ENCODE results near the gene NUDT16L1.
"Not testable (repeated sequence)": the region's sequence is repeated elsewhere in the genome, so short reads cannot be mapped to it uniquely, and the experiment has no call there.

Gene NUDT16L1

DNA sequence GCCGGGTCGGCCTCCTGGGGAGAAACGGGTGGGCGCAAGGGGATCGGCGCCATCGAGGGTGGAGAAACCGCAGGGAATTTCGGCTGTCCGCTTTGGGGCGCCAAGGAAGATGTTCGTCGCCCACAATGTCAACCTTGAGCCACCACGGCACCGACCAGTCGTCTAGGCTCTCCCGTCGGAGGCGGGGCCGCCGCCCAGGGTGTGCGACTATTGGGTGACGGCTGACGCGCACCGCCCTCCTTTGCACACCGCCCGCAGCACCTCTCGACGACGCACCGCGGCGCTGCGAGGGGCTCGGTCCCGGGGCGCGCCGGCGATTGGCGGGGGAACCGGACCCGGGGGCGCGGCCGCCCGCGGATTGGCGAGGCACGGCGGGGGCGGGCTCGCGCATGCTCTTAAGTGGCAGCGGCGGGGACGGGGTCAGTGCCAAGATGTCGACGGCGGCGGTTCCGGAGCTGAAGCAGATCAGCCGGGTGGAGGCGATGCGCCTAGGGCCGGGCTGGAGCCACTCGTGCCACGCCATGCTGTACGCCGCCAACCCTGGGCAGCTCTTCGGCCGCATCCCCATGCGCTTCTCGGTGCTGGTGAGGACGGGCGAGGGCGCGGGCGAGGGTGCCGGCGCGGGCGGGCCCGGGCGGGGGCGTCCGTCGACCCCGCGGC lies at the start of gene NUDT16L1:
Gene NUDT16L1 (plus strand): TSS at position 267 of the 660 bp plus-strand sequence. CDS start 165 bp downstream, at position 432.
- peak within 1 kb of the TSS; percentile 83 for H3K4me3 ChIP-seq (ENCODE audit: low read depth, low read length)
- DNase-seq (ENCODE audit: low read depth) = peak; percentile 77
- TF ChIP-seq, protein P1, sequence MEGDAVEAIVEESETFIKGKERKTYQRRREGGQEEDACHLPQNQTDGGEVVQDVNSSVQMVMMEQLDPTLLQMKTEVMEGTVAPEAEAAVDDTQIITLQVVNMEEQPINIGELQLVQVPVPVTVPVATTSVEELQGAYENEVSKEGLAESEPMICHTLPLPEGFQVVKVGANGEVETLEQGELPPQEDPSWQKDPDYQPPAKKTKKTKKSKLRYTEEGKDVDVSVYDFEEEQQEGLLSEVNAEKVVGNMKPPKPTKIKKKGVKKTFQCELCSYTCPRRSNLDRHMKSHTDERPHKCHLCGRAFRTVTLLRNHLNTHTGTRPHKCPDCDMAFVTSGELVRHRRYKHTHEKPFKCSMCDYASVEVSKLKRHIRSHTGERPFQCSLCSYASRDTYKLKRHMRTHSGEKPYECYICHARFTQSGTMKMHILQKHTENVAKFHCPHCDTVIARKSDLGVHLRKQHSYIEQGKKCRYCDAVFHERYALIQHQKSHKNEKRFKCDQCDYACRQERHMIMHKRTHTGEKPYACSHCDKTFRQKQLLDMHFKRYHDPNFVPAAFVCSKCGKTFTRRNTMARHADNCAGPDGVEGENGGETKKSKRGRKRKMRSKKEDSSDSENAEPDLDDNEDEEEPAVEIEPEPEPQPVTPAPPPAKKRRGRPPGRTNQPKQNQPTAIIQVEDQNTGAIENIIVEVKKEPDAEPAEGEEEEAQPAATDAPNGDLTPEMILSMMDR (IDR thresholded peaks at IDR 0.05; ENCODE audit: low read depth, low read length, missing control alignments) = no peak
- in situ Hi-C loops (cut with HindIII; ENCODE audit: low sequenced_read_pairs) = no loop called here

DNA sequence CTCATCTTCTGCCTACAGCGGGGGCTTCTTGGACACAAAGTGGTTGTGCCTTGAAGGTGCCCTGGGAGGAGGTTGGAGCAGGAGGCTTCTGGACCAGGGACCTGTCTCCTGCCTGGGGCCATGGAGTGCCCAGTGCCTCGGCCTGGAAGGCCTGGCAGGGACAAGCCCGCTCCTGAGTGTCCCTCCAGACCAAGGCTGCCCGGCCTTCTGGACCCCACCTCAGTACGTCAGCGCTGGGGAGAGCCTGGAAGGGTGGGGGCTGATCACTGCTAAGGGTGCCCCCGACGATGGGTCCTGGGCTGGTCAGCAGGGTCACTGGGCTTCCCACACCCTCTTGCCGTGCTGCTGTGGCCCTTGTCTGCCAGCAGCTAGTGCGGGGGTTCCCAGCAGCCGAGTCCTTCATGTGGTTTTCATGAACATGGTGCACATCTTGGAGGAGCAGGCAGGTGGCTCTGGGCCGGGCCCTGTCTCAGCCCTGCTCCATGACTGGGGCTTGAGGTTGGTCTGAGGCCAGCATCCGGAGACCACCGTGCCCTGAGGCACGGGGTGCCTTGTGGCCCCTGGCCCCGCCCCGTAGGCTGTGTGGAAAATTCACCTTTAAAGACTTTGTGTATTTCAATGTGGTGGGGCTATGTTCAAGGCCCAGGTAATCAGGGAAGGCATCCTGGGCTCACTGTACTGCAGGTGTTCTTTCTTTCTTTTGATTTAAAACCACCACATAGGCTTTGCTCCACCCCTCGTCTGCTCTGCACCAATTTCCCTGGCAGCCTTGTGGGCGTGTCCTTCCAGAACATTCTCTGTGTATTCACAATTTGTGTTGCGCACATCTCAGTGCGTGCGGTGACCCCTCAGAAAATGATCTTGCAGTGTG lies 46.4 kb upstream of the NUDT16L1 start:
- DNase-seq (ENCODE audit: low read depth) = no peak
- TF ChIP-seq, protein P1 (IDR thresholded peaks at IDR 0.05; ENCODE audit: low read depth, low read length, missing control alignments) = no peak
- no peak overlapping the region for H3K4me3 ChIP-seq (ENCODE audit: low read depth, low read length)
- in situ Hi-C loops (cut with HindIII; ENCODE audit: low sequenced_read_pairs) = loop anchor here (25.0 kb wide), 1 partner anchor 135 kb away; no protein-coding TSS in a partner anchor

DNA sequence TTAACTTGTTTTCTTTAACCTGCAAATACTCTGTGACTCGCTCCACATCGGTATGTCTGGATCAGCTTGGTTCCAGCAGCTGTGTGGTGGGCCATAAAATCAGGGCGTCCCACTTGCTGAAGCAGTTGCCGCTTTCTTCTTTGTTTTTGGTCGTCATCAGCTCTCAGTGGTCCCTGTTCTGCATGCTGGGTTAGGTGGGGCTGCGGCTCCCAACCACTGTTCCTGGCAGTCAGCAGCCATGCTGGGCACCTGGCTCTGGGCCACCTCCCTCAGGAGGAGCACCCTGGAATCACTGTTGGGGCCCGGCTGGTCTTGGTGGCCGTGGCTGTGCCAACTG lies 45.8 kb upstream of the NUDT16L1 start:
- no peak overlapping the region for H3K4me3 ChIP-seq (ENCODE audit: low read depth, low read length)
- in situ Hi-C loops (cut with HindIII; ENCODE audit: low sequenced_read_pairs) = loop anchor here (25.0 kb wide), 1 partner anchor 135 kb away; no protein-coding TSS in a partner anchor
- TF ChIP-seq, protein P1 (IDR thresholded peaks at IDR 0.05; ENCODE audit: low read depth, low read length, missing control alignments) = no peak
- no peak for DNase-seq (ENCODE audit: low read depth)

DNA sequence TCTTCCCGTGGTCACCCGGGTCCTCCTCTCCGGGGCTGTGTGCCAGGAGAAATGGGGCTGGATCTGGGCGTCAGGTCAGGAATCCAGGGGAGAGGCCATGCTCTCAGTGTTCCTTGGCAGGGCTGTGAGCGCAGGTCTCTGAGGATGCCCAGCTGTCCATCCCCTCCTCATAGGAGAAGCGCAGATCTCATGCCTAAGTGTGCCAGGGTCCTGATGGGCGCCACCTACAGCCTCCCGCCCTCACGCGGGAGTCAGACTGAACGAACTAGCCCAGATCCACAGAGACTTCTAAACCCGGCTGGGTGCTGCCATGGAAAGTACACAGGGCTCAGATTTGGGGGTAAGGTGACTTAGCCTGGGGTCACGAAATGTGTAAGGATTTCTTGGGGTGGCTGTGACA lies 44.4 kb upstream of the NUDT16L1 start:
- TF ChIP-seq, protein P1 (IDR thresholded peaks at IDR 0.05; ENCODE audit: low read depth, low read length, missing control alignments) = no peak
- in situ Hi-C loops (cut with HindIII; ENCODE audit: low sequenced_read_pairs) = loop anchor here (25.0 kb wide), 1 partner anchor 137 kb away; no protein-coding TSS in a partner anchor
- no peak overlapping the region for H3K4me3 ChIP-seq (ENCODE audit: low read depth, low read length)
- no peak for DNase-seq (ENCODE audit: low read depth)

DNA sequence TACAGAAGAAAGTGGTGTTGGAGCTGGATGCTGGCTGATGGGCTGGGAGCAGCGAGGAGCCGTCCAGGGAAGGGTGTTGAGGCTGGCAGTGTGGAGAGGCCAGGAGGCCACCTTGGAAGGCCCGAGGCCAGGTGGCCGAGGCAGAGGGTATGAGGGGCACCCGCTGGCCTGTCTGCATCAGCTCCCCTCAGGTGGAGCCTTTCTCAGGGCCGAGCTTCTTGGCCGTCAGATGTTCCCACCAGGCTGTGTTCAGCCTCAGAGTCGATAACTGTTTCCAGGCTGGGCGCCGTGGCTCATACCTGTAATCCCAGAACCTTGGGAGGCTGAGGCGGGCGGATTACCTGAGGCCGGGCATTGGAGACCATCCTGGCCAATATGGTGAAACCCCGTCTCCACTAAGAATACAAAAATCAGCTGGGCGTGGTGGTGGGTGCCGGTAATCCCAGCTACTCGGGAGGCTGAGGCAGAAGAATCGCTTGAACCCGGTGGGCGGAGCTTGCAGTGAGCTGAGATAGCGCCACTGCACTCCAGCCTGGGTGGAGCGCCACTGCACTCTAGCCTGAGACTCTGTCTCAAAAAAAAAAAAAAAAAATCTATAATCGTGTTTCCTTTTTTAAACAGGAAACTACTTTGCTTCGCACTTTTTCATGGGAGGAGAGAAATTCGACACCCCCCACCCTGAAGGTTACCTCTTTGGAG lies 43.5 kb upstream of the NUDT16L1 start:
- TF ChIP-seq, protein P1 (IDR thresholded peaks at IDR 0.05; ENCODE audit: low read depth, low read length, missing control alignments) = no peak
- no peak overlapping the region for H3K4me3 ChIP-seq (ENCODE audit: low read depth, low read length)
- no peak for DNase-seq (ENCODE audit: low read depth)
- in situ Hi-C loops (cut with HindIII; ENCODE audit: low sequenced_read_pairs) = loop anchor here (25.0 kb wide), 1 partner anchor 138 kb away; no protein-coding TSS in a partner anchor

DNA sequence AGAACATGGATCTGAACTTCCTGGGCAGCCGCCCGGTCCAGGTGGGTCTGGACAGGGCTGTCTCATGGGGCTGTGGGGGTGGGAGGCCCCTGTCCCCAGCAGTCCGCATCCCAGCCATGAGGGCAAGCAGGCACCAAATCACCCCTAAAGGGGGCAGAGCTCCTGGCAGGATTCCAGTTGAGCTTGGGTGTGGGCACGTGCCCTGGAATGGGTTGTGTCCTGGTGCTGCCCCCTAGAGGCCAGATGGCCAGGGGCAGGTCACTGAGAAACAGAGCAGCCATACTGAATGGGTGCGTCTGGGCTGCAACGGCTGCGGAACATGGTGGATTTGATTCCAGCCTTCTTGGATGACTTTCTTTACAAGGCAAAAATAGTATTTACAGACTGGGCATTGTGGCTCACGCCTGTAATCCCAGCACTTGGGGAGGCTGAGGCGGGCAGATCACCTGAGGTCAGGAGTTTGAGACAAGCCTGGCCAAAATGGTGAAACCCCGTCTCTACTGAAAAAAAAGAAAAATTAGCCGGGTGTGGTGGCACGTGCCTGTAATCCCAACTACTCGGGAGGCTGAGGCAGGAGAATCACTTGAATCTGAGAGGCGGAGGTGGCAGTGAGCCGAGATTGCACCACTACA lies 42.8 kb upstream of the NUDT16L1 start:
- DNase-seq (ENCODE audit: low read depth); in situ Hi-C loops (cut with HindIII; ENCODE audit: low sequenced_read_pairs); H3K4me3 ChIP-seq (ENCODE audit: low read depth, low read length): not testable (repeated sequence)
- TF ChIP-seq, protein P1 (IDR thresholded peaks at IDR 0.05; ENCODE audit: low read depth, low read length, missing control alignments) = peak; percentile 66

Data from astrocyte of the cerebellum (primary cell).